H1 (cell line): ENCODE data around the gene TNN. TPM values are rescaled to one million over a fixed set of nuclear protein-coding genes. Genes with fewer than 3 reads are reported as not detected.

Experiments used
- EZH2 ChIP-seq: fragments of 200-600 bp; sonication (generic); IDR thresholded peaks from 2 replicates; pipeline ENCODE4 v1.7.1; 2012; ENCODE audit warnings: low read depth, mild to moderate bottlenecking, moderate library complexity, low read length, inconsistent platforms; ENCODE audit not compliant: severe bottlenecking
- KDM4A ChIP-seq: IDR thresholded peaks from one replicate; pipeline ENCODE4 v1.7.1; 2012; ENCODE audit warnings: low read depth, mild to moderate bottlenecking, moderate library complexity, low read length, inconsistent platforms; ENCODE audit not compliant: severe bottlenecking
- PHF8 ChIP-seq: fragments of 200-600 bp; sonication (generic); conservative IDR thresholded peaks from 2 replicates; pipeline ENCODE4 v1.7.1; 2012; ENCODE audit warnings: low read depth, mild to moderate bottlenecking, inconsistent platforms, low read length, moderate library complexity
- SAP30 ChIP-seq: fragments of 300-600 bp; sonication (generic); IDR thresholded peaks from 2 replicates; pipeline ENCODE4 v1.7.1; 2012; ENCODE audit warnings: low read length, moderate library complexity, mild to moderate bottlenecking, inconsistent platforms; ENCODE audit not compliant: insufficient read depth, insufficient replicate concordance
- USF2 ChIP-seq: IDR thresholded peaks from 2 replicates; pipeline ENCODE4 v1.6.1; 2011; ENCODE audit warnings: low read length, improper control_type of control experiment
- YY1 ChIP-seq: IDR thresholded peaks from 2 replicates; pipeline ENCODE4 v1.6.1; 2011; ENCODE audit warnings: low read depth, mild to moderate bottlenecking, low read length
- polyA plus RNA-seq, 7 experiments: library from polyadenylated mRNA; depleted of rRNA in 3 of 7; stranded (reverse) in 5 of 7; unstranded in 2 of 7; fragments of >200 nt in 5 of 7; fragments of 200-250 nt in 2 of 7; gene quantifications; 1 replicate in 5 of 7; 2 replicates in 1 of 7; 4 replicates in 1 of 7; pipeline versions ENCODE4 v1.2.1 to v1.2.3, GENCODE V29; 2011 to 2013; ENCODE audit warnings: missing spikeins in 2 of 7, mixed read lengths in 2 of 7
- total RNA-seq: library from RNA; stranded (reverse); fragmentation: NEBNext Ultra II Directional; extraction: Animal tissue kit (Norgen Biotek cat#: 25700); gene quantifications from 2 replicates; pipeline ENCODE4 v1.2.1, GENCODE V29; 2021

TNN gene
- total and polyA plus RNA-seq, 2 of the 8 experiments (the other 6 are each of a cell fraction or from before 2014, with no cell fraction given) = 0.21 to 0.30 TPM

- TF ChIP-seq PHF8 (no peak), USF2 (no peak), SAP30 (no peak), YY1 (no peak), EZH2 (no peak), KDM4A (no peak)
Observed at GRCh38 chr1:175173531-175173930, 105.9 kb downstream of the TNN start (continued).
